Thyroid gland (tissue), 4 donors: ENCODE measurements around the gene ZSCAN29. TPM values are rescaled to one million over a fixed set of nuclear protein-coding genes. Genes with fewer than 3 reads are reported as not detected.
"Not testable (repeated sequence)": the region's sequence is repeated elsewhere in the genome, so short reads cannot be mapped to it uniquely, and the experiment has no call there.

Source experiments
- DNase-seq, 2 donors: peaks; one replicate each; pipeline ENCODE4 v3.0.0-alpha.2; 2019
- H3K27ac ChIP-seq, 3 donors: fragments of 200-600 bp; sonication (generic); 1 replicate in 2 of 3; 2 replicates in 1 of 3; pipeline ENCODE4 v1.5.1; 2016 to 2019; ENCODE audit warnings: mild to moderate bottlenecking in 1 of 3, moderate library complexity in 1 of 3
- H3K27me3 ChIP-seq: fragments of 200-600 bp; sonication (generic); one replicate; pipeline ENCODE4 v1.5.1; 2019
- H3K36me3 ChIP-seq, 2 donors: fragments of 200-600 bp; sonication (generic); one replicate each; pipeline ENCODE4 v1.5.1; 2016 to 2019
- H3K4me1 ChIP-seq, 2 donors: fragments of 200-600 bp; sonication (generic); one replicate each; pipeline ENCODE4 v1.5.1; 2017 to 2019
- H3K4me3 ChIP-seq, 3 donors: fragments of 200-600 bp; sonication (generic); replicated peaks in 1 of 3; 1 replicate in 2 of 3; 2 replicates in 1 of 3; pipeline ENCODE4 v1.5.1; 2016; ENCODE audit warnings: mild to moderate bottlenecking in 1 of 3
- H3K9me3 ChIP-seq: fragments of 200-600 bp; sonication (generic); one replicate; pipeline ENCODE4 v1.5.1; 2017
- CTCF ChIP-seq, 6 experiments: fragments of 200-600 bp in 3 of 6; fragments of 450-650 bp in 3 of 6; sonication (generic) in 3 of 6; IDR thresholded peaks; one replicate each; pipeline ENCODE4 v1.5.1; 2016 to 2019; ENCODE audit warnings: antibody characterized with exemption in 6 of 6, mild to moderate bottlenecking in 2 of 6, inconsistent platforms in 1 of 6, moderate library complexity in 1 of 6
- POLR2A ChIP-seq, 2 donors: fragments of 450-650 bp; IDR thresholded peaks; one replicate each; pipeline ENCODE4 v1.6.1; 2017; ENCODE audit warnings: antibody characterized with exemption in 2 of 2, mild to moderate bottlenecking in 2 of 2, moderate library complexity in 1 of 2
- WGBS, 2 donors: methylation state at CpG; one replicate each; pipeline ENCODE4 v1.1.5; 2017; 5-methylcytosine and 5-hydroxymethylcytosine counted together
- intact Hi-C: fragments of 100-400 bp; cut with DNase I; formaldehyde crosslinking; loops from one replicate; pipeline ENCODE4 v1.15.1; 2023
- total RNA-seq, 4 donors: library from RNA; depleted of rRNA; stranded (reverse); fragments of >200 nt; gene quantifications; one replicate each; pipeline ENCODE4 v1.2.3, GENCODE V29; 2016

Gene ZSCAN29
- total RNA-seq, 4 donors from 2014 or later, result 18.2 to 22.6 (median 20.3) TPM

- no peaks in the 10 kb centered on the region for H3K27me3 ChIP-seq
- intact Hi-C loops, result no loop called here
- H3K9me3 ChIP-seq, result no peaks in the 10 kb centered on the region
- no peak for TF ChIP-seq POLR2A (IDR thresholded peaks at IDR 0.05)
- no peak for TF ChIP-seq CTCF (IDR thresholded peaks at IDR 0.05)
- DNase-seq, result no peak
- H3K4me3 ChIP-seq, result no peak overlapping the region
- 66 to 81% methylated on average over 8 of the region's 8 CpGs for WGBS, 2 donors
- H3K4me1 ChIP-seq, result no peaks in the 10 kb centered on the region
- H3K27ac ChIP-seq, result no peak overlapping the region
- H3K36me3 ChIP-seq, result peaks cover 50 to 54% of the 10 kb centered on the region in 2 donors
Measured at GRCh38 chr15:43403616-43404015, 32.8 kb upstream of the ZSCAN29 start.

GRCh38 chr15:43402255-43402654 lies 31.4 kb upstream of the ZSCAN29 start:
- H3K4me1 ChIP-seq, result no peaks in the 10 kb centered on the region
- no peak overlapping the region for H3K4me3 ChIP-seq
- peaks cover 42 to 46% of the 10 kb centered on the region in 2 donors for H3K36me3 ChIP-seq
- TF ChIP-seq CTCF (IDR thresholded peaks at IDR 0.05), result no peak
- no peak for TF ChIP-seq POLR2A (IDR thresholded peaks at IDR 0.05)
- H3K27ac ChIP-seq, result no peak overlapping the region
- intact Hi-C loops, result no loop called here
- 81 to 87% methylated on average over 3 of the region's 3 CpGs for whole genome bisulfite sequencing, 2 donors
- DNase-seq, result no peak
- H3K9me3 ChIP-seq, result no peaks in the 10 kb centered on the region
- no peaks in the 10 kb centered on the region for H3K27me3 ChIP-seq

- 94 to 99% methylated on average over 6 of the region's 6 CpGs for WGBS, 2 donors
Measured at GRCh38 chr15:43393592-43393991, 22.7 kb upstream of the ZSCAN29 start.

GRCh38 chr15:43390723-43391122 lies 19.9 kb upstream of the ZSCAN29 start:
- intact Hi-C loops, result no loop called here
- Histone ChIP-seq H3K27ac (no peak overlapping the region), H3K4me1 (no peaks in the 10 kb centered on the region), H3K9me3 (no peaks in the 10 kb centered on the region), H3K36me3 (peaks cover 12 to 29% of the 10 kb centered on the region in 2 donors), H3K27me3 (no peaks in the 10 kb centered on the region), H3K4me3 (no peak overlapping the region)
- no peak for DNase-seq
- WGBS, 2 donors, result 98 to 99% methylated on average over 8 of the region's 8 CpGs
- TF ChIP-seq POLR2A (IDR thresholded peaks at IDR 0.05) (no peak), CTCF (IDR thresholded peaks at IDR 0.05) (no peak)

More at GRCh38 chr15:43393592-43393991, 22.7 kb upstream of the ZSCAN29 start:
- H3K4me3 ChIP-seq, H3K27me3 ChIP-seq, H3K9me3 ChIP-seq, intact Hi-C loops, H3K27ac ChIP-seq, DNase-seq, H3K4me1 ChIP-seq: not testable (repeated sequence)
- H3K36me3 ChIP-seq, result peaks cover 13 to 29% of the 10 kb centered on the region in 2 donors

- H3K4me3 ChIP-seq, result no peak overlapping the region
- peaks cover 38 to 54% of the 10 kb centered on the region in 2 donors for H3K36me3 ChIP-seq
- TF ChIP-seq CTCF (IDR thresholded peaks at IDR 0.05) (no peak), POLR2A (IDR thresholded peaks at IDR 0.05) (no peak)
- no peak overlapping the region for H3K27ac ChIP-seq
- H3K27me3 ChIP-seq, result no peaks in the 10 kb centered on the region
- 69 to 85% methylated on average over 2 of the region's 2 CpGs for WGBS, 2 donors
- intact Hi-C loops, result no loop called here
- DNase-seq, result no peak
- H3K4me1 ChIP-seq, result no peaks in the 10 kb centered on the region
- no peaks in the 10 kb centered on the region for H3K9me3 ChIP-seq
Measured at GRCh38 chr15:43383070-43383469, 12.2 kb upstream of the ZSCAN29 start.

- intact Hi-C loops, result no loop called here
- H3K36me3 ChIP-seq, result peaks cover 32 to 47% of the 10 kb centered on the region in 2 donors
- H3K4me1 ChIP-seq, result no peaks in the 10 kb centered on the region
- H3K9me3 ChIP-seq, result no peaks in the 10 kb centered on the region
- no peak overlapping the region for H3K4me3 ChIP-seq
- DNase-seq, result no peak
- H3K27ac ChIP-seq, result no peak overlapping the region
- H3K27me3 ChIP-seq, result no peaks in the 10 kb centered on the region
- WGBS, 2 donors, result 95 to 97% methylated on average over 4 of the region's 4 CpGs
- TF ChIP-seq CTCF (IDR thresholded peaks at IDR 0.05) (no peak), POLR2A (IDR thresholded peaks at IDR 0.05) (no peak)
Measured at GRCh38 chr15:43382310-43382709, 11.5 kb upstream of the ZSCAN29 start.
